Measurements from ENCODE around the gene RNF43.

DNA sequence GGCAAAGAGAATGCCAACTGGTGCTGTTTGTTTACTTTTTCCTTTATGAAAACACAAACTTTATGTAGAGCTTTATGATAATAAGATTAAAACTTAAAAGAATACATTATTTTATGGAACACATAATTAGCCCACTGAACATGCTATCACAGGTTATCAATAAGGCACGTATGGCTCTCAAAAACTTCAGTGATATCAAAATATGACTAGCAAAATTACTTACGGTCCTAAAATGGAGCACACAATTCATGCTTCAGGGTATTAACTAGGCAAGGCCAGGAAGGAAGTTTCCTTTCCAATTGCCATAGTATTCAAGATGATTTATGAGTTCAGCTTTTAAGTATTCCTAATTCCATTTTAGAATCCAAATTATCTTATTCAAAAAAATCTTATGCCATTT is 3.6 kb downstream of the RNF43 start:
- no peak for TF ChIP-seq FOXM1 (IDR thresholded peaks at IDR 0.05; ENCODE audit: borderline replicate concordance, low read depth)
- TF ChIP-seq, protein P1, sequence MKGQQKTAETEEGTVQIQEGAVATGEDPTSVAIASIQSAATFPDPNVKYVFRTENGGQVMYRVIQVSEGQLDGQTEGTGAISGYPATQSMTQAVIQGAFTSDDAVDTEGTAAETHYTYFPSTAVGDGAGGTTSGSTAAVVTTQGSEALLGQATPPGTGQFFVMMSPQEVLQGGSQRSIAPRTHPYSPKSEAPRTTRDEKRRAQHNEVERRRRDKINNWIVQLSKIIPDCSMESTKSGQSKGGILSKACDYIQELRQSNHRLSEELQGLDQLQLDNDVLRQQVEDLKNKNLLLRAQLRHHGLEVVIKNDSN (IDR thresholded peaks at IDR 0.05), result no peak
- TF ChIP-seq, protein P2, sequence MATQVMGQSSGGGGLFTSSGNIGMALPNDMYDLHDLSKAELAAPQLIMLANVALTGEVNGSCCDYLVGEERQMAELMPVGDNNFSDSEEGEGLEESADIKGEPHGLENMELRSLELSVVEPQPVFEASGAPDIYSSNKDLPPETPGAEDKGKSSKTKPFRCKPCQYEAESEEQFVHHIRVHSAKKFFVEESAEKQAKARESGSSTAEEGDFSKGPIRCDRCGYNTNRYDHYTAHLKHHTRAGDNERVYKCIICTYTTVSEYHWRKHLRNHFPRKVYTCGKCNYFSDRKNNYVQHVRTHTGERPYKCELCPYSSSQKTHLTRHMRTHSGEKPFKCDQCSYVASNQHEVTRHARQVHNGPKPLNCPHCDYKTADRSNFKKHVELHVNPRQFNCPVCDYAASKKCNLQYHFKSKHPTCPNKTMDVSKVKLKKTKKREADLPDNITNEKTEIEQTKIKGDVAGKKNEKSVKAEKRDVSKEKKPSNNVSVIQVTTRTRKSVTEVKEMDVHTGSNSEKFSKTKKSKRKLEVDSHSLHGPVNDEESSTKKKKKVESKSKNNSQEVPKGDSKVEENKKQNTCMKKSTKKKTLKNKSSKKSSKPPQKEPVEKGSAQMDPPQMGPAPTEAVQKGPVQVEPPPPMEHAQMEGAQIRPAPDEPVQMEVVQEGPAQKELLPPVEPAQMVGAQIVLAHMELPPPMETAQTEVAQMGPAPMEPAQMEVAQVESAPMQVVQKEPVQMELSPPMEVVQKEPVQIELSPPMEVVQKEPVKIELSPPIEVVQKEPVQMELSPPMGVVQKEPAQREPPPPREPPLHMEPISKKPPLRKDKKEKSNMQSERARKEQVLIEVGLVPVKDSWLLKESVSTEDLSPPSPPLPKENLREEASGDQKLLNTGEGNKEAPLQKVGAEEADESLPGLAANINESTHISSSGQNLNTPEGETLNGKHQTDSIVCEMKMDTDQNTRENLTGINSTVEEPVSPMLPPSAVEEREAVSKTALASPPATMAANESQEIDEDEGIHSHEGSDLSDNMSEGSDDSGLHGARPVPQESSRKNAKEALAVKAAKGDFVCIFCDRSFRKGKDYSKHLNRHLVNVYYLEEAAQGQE (IDR thresholded peaks at IDR 0.05; ENCODE audit: low read depth), result no peak
- TF ChIP-seq ZBTB7A (IDR thresholded peaks at IDR 0.05; ENCODE audit: low read depth), result no peak
- no peak for TF ChIP-seq TCF12 (IDR thresholded peaks at IDR 0.05; ENCODE audit: low read depth)
- no peak for TF ChIP-seq EGR1 (IDR thresholded peaks at IDR 0.05)
- TF ChIP-seq TEAD4 (IDR thresholded peaks at IDR 0.05), result no peak
- no peak for TF ChIP-seq EP300 (IDR thresholded peaks at IDR 0.05; ENCODE audit: borderline replicate concordance)
- TF ChIP-seq YY1 (IDR thresholded peaks at IDR 0.05; ENCODE audit: low read depth), result no peak
- no peak for TF ChIP-seq RAD21 (IDR thresholded peaks at IDR 0.05; ENCODE audit: low read depth)
